CD4-positive, CD25-positive, alpha-beta regulatory T cell (primary cell): Measurements from ENCODE around the gene RAB17. TPM values are rescaled to one million over a fixed set of nuclear protein-coding genes. Genes with fewer than 3 reads are reported as not detected.
A peak's percentile ranks its signal among the peaks of the same experiment; 100 is the strongest.

Experiments
- ATAC-seq, 2 donors: fragments of 150-1000 bp; cut with Tn5 transposase; one replicate each; pipeline ENCODE4 v1.10.0; 2021; ENCODE audit warnings: low read depth in 2 of 2, moderate number of reproducible peaks in 2 of 2, moderate library complexity in 1 of 2
- DNase-seq, 3 donors: peaks; one replicate each; pipeline versions ENCODE4 v3.0.0 to v3.0.0-alpha.2; 2012 to 2022; ENCODE audit warnings: mixed read lengths in 1 of 3
- H3K27ac ChIP-seq: one replicate; pipeline ENCODE4 v1.7.0; 2013; ENCODE audit warnings: mild to moderate bottlenecking, low read length; ENCODE audit not compliant: insufficient read depth, poor library complexity, severe bottlenecking
- H3K27me3 ChIP-seq: one replicate; pipeline ENCODE4 v1.7.0; 2013; ENCODE audit warnings: low read length; ENCODE audit not compliant: control insufficient read depth, insufficient read depth
- H3K36me3 ChIP-seq: one replicate; pipeline ENCODE4 v1.7.0; 2013; ENCODE audit warnings: mild to moderate bottlenecking, low read length, moderate library complexity; ENCODE audit not compliant: control insufficient read depth, insufficient read depth
- H3K4me1 ChIP-seq: 2 replicates; pipeline ENCODE4 v1.7.0; 2013; ENCODE audit warnings: mild to moderate bottlenecking, low read length; ENCODE audit not compliant: insufficient read depth, control insufficient read depth, poor library complexity, severe bottlenecking
- H3K4me3 ChIP-seq: one replicate; pipeline ENCODE4 v1.7.0; 2013; ENCODE audit warnings: low read depth, mild to moderate bottlenecking, low read length, moderate library complexity
- H3K9me3 ChIP-seq, 2 experiments: 1 replicate in 1 of 2; 2 replicates in 1 of 2; pipeline ENCODE4 v1.7.0; 2013; ENCODE audit warnings: low read length in 2 of 2, mild to moderate bottlenecking in 1 of 2, moderate library complexity in 1 of 2; ENCODE audit not compliant: control insufficient read depth in 2 of 2
- H3K27ac Mint-ChIP-seq, 3 donors: one replicate each; pipeline ENCODE4 v1.8.0; 2020 to 2022; ENCODE audit warnings: mild to moderate bottlenecking in 3 of 3, mixed read lengths in 3 of 3, moderate library complexity in 2 of 3
- H3K27me3 Mint-ChIP-seq: one replicate; pipeline ENCODE4 v1.8.0; 2022; ENCODE audit warnings: mild to moderate bottlenecking, mixed read lengths
- H3K36me3 Mint-ChIP-seq: one replicate; pipeline ENCODE4 v1.8.0; 2020; ENCODE audit warnings: mixed read lengths
- H3K4me1 Mint-ChIP-seq, 4 donors: one replicate each; pipeline ENCODE4 v1.8.0; 2020 to 2022; ENCODE audit warnings: mixed read lengths in 4 of 4, mild to moderate bottlenecking in 1 of 4
- H3K4me3 Mint-ChIP-seq, 4 donors: one replicate each; pipeline ENCODE4 v1.8.0; 2020 to 2022; ENCODE audit warnings: mild to moderate bottlenecking in 4 of 4, mixed read lengths in 4 of 4, moderate library complexity in 3 of 4
- H3K9me3 Mint-ChIP-seq, 7 donors: one replicate each; pipeline ENCODE4 v1.8.0; 2020 to 2022; ENCODE audit warnings: mixed read lengths in 7 of 7, mild to moderate bottlenecking in 3 of 7, moderate library complexity in 2 of 7
- polyA plus RNA-seq, 4 donors: library from polyadenylated mRNA; unstranded; fragments of 300-500 nt; fragmentation: Illumina TruSeq; gene quantifications; one replicate each; pipeline ENCODE4 v1.2.3, GENCODE V29; 2021
- total RNA-seq: library from RNA; stranded (reverse); gene quantifications from one replicate; pipeline ENCODE4 v1.2.3, GENCODE V29; 2022

Gene RAB17, protein sequence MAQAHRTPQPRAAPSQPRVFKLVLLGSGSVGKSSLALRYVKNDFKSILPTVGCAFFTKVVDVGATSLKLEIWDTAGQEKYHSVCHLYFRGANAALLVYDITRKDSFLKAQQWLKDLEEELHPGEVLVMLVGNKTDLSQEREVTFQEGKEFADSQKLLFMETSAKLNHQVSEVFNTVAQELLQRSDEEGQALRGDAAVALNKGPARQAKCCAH
- not detected for total RNA-seq
- polyA plus RNA-seq = not detected

DNA sequence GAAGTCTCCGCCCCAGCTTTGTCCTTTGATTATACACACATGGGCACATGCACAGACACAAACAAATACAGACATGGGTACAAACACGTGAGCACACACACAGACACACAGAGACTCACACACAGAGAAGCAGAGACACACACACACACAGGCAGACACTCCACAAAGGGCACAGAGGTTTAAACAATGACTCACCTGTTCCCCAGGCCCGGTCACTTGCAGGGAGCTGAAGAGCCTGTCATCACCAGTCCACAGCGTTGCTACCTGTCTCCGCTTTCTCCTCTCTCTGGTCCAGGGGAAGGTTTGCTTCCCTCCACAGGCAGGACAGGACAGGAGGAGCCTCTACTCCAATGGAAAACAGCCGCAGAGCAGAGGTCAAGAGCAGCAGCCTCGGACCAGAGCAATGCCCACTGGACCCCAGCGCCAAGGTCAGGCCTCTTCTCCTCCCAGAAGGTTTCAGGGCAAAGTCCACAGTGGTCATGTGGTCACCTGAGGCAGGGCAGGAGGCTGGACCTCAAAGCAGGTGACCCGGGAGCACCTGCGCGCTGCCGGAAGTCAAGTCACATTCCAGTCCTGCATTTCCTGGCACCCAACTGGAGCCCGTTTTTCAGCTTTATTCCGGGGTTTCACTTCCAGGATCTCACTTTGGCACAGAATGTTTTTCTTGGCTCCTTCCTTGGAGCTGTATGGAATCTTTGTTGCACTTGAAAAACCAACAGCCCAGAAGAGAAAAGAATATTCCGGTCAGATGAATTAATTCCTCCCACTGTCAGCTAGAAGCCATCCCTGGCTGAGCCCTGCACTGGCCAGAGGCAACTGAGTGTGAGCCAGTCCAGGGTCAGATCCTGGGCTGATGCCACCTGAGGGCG, at the start of gene RAB17:
TSS of gene RAB17 (minus strand) at position 463 of the 869 bp plus-strand sequence. CDS start 4,580 bp downstream, outside the sequence.
- Mint-ChIP-seq H3K4me1 (peaks cover 0 to 14% (median 6%) of the 10 kb centered on the region in 4 donors), H3K36me3 (no peaks in the 10 kb centered on the region), H3K4me3 (peak within 1 kb of the TSS in 1 of 4 donors; percentile 48), H3K9me3 (peaks cover 0 to 2% (median 0%) of the 10 kb centered on the region in 7 donors), H3K27me3 (peaks cover 6% of the 10 kb centered on the region), H3K27ac (peak within 1 kb of the TSS in 2 of 3 donors; percentile 56 to 77)
- ATAC-seq = no peak
- no peaks in the 10 kb centered on the region for H3K36me3 ChIP-seq
- peaks cover 2% of the 10 kb centered on the region for H3K27me3 ChIP-seq
- H3K27ac ChIP-seq = no peak within 1 kb of the TSS
- H3K9me3 ChIP-seq = no peaks in the 10 kb centered on the region
- no peak within 1 kb of the TSS for H3K4me3 ChIP-seq
- DNase-seq = no peak
- H3K4me1 ChIP-seq = peaks cover 4% of the 10 kb centered on the region

DNA sequence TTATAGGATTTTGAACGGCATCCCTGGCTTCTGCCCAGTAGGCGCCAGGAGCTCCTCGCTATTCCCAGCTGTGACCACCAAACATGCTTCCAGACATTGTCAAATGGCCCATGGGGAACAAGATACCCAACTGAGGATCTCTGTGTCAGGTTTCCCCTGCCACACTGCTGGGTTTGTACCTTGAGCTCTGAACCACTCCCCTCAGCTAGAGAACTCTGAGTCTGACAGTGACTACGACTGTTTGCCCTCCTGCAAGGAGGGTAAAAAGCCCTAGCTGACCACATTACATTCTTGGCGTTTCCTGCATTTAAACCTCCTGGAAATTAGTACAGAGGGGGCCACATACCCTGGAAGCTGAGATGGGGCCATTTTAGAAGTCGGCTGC, 49.3 kb upstream of the RAB17 start:
- Mint-ChIP-seq H3K36me3 (no peaks in the 10 kb centered on the region), H3K4me1 (peaks cover 0 to 4% (median 1%) of the 10 kb centered on the region in 4 donors), H3K27me3 (peaks cover 42% of the 10 kb centered on the region), H3K4me3 (no peak overlapping the region), H3K27ac (no peak overlapping the region), H3K9me3 (peaks cover 0 to 5% (median 2%) of the 10 kb centered on the region in 7 donors)
- no peaks in the 10 kb centered on the region for H3K36me3 ChIP-seq
- ATAC-seq (no peak), DNase-seq (no peak)
- H3K27me3 ChIP-seq = peaks cover 6% of the 10 kb centered on the region
- no peaks in the 10 kb centered on the region for H3K4me1 ChIP-seq
- H3K9me3 ChIP-seq = no peaks in the 10 kb centered on the region
- no peak overlapping the region for H3K4me3 ChIP-seq
- H3K27ac ChIP-seq = no peak overlapping the region

DNA sequence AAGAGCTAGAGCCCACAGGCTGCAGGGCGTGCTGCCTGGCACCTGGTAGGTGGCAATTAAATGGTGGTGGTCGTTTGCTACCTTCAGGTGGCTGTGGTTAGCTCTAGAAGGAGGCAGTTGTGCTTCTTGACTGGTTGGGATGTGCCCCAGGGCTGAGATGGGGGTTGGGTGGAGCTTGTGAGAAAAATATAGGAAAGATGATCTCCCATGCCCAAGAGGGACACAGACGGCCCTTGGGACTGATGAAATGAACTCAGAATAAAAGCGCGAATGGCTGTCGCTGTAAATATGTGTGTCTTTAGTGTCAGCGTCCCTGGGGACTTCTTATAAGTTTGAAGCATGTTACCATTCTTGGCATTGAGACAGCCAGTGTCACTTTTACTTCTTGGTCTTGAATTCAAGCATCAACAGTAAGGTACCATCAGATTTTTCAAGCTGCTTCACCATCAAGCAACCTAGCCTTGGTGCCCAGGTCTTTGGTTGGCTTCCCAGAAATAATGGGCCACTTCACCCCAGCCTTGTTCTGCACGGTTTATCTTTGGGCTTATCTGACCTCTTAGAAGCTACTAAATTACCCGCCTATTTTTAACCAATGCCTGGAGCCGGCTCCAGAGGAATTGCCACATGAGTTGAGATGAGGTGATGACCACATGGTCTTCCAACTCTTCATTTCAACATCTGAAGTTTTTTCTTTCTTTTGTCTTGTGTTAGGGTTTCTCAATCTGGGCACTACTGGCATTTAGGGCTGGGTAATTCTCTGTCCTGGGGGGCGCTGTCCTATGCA, 48.7 kb upstream of the RAB17 start:
- ATAC-seq (no peak), DNase-seq (no peak)
- peaks cover 0 to 4% (median 1%) of the 10 kb centered on the region in 4 donors for H3K4me1 Mint-ChIP-seq
- Histone ChIP-seq H3K9me3 (peaks cover 0 to 4% of the 10 kb centered on the region in 2 experiments), H3K4me1 (no peaks in the 10 kb centered on the region), H3K27me3 (peaks cover 8% of the 10 kb centered on the region), H3K36me3 (no peaks in the 10 kb centered on the region), H3K4me3 (no peak overlapping the region), H3K27ac (no peak overlapping the region)
- H3K4me3 Mint-ChIP-seq = no peak overlapping the region
- H3K36me3 Mint-ChIP-seq = no peaks in the 10 kb centered on the region
- no peak overlapping the region for H3K27ac Mint-ChIP-seq
- peaks cover 48% of the 10 kb centered on the region for H3K27me3 Mint-ChIP-seq
- H3K9me3 Mint-ChIP-seq = peaks cover 0 to 9% (median 3%) of the 10 kb centered on the region in 7 donors

DNA sequence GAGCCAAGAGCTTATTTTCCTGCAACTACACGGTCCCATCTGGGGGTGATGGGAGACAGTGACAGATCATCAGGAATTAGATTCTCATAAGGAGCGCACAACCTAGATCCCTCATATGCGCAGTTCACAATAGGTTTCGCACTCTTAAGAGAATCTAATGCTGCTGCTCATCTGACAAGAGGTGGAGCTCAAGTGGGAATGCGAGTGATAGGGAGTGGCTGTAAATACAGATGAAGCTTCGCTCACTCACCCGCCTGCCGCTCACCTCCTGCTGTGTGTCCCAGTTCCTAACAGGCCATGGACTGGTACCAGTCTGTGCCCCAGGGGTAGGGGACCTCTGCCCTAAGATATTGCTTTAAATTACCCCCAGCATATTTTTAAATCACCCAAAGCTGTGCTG, 47.6 kb upstream of the RAB17 start:
- H3K4me3 Mint-ChIP-seq = no peak overlapping the region
- Histone ChIP-seq H3K27ac (no peak overlapping the region), H3K4me3 (no peak overlapping the region), H3K4me1 (no peaks in the 10 kb centered on the region), H3K36me3 (no peaks in the 10 kb centered on the region), H3K27me3 (peaks cover 10% of the 10 kb centered on the region), H3K9me3 (peaks cover 0 to 5% of the 10 kb centered on the region in 2 experiments)
- H3K27me3 Mint-ChIP-seq = peaks cover 54% of the 10 kb centered on the region
- peaks cover 0 to 4% (median 1%) of the 10 kb centered on the region in 4 donors for H3K4me1 Mint-ChIP-seq
- DNase-seq (no peak), ATAC-seq (no peak)
- H3K9me3 Mint-ChIP-seq = peaks cover 0 to 9% (median 3%) of the 10 kb centered on the region in 7 donors
- no peaks in the 10 kb centered on the region for H3K36me3 Mint-ChIP-seq
- no peak overlapping the region for H3K27ac Mint-ChIP-seq

DNA sequence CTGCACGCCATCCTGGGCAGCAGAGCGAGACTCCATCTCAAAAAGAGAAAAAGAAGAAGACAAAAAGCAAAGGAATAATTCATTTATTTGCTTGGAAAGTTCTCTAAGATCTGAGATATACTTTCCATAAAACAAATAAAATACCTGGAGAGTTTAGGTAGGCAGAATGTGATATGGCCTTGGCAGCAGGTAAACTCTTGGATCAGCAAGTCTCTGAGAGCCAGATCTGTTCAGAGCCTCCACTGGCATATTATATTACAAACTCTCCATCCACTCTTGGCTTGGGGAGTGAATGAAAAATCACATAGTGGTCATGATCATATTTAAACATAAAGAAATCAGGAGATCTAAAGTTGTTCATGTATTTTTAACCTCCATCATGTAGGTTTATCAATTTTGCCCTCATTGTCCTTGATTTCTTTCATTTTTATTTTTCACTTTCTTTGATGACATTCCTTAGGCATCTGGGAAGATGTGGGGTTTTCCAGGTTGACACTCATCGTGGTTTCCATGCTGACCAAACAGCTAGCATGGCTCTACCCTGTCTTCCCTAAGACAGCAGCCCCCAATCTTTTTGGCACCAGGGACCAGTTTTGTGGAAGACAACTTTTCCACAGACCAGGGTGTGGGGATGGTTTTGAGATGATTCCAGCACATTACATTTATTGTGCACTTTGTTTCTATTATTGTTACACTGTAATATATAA, 47.0 kb upstream of the RAB17 start:
- H3K27me3 Mint-ChIP-seq = peaks cover 57% of the 10 kb centered on the region
- H3K9me3 ChIP-seq = peaks cover 0 to 5% of the 10 kb centered on the region in 2 experiments
- H3K4me1 Mint-ChIP-seq = peaks cover 0 to 4% (median 1%) of the 10 kb centered on the region in 4 donors
- H3K4me3 Mint-ChIP-seq = no peak overlapping the region
- DNase-seq (no peak), ATAC-seq (no peak)
- no peak overlapping the region for H3K27ac ChIP-seq
- H3K27ac Mint-ChIP-seq = no peak overlapping the region
- H3K4me3 ChIP-seq = no peak overlapping the region
- H3K27me3 ChIP-seq = peaks cover 10% of the 10 kb centered on the region
- no peaks in the 10 kb centered on the region for H3K4me1 ChIP-seq
- H3K36me3 Mint-ChIP-seq = no peaks in the 10 kb centered on the region
- peaks cover 0 to 9% (median 3%) of the 10 kb centered on the region in 7 donors for H3K9me3 Mint-ChIP-seq
- no peaks in the 10 kb centered on the region for H3K36me3 ChIP-seq

DNA sequence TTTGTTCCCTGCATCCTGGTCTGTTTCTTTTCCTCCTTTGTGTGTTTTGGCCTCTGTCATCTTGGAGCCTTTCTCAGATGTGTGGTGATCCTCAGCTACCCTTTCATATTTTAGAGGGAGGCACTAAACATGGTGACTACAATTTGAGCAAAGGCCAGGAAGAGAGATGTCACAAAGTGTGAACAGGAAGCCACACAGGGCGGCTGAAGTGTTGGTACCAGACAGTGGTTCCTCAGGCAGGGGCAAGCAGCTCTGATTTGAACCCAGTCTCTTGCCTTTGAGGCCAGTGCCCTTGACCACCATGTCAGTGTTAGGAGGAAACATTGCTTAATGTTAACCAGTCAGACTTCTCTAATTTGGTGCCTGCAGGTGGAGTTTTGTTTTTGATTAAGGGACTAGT, 46.0 kb upstream of the RAB17 start:
- Mint-ChIP-seq H3K27me3 (peaks cover 58% of the 10 kb centered on the region), H3K4me1 (peaks cover 0 to 4% (median 1%) of the 10 kb centered on the region in 4 donors), H3K36me3 (no peaks in the 10 kb centered on the region), H3K9me3 (peaks cover 0 to 9% (median 3%) of the 10 kb centered on the region in 7 donors), H3K27ac (no peak overlapping the region), H3K4me3 (no peak overlapping the region)
- Histone ChIP-seq H3K36me3 (no peaks in the 10 kb centered on the region), H3K4me3 (no peak overlapping the region), H3K9me3 (peaks cover 0 to 5% of the 10 kb centered on the region in 2 experiments), H3K27me3 (peaks cover 10% of the 10 kb centered on the region), H3K4me1 (no peaks in the 10 kb centered on the region), H3K27ac (no peak overlapping the region)
- DNase-seq (peak in 1 of 3 donors; percentile 14), ATAC-seq (no peak)

DNA sequence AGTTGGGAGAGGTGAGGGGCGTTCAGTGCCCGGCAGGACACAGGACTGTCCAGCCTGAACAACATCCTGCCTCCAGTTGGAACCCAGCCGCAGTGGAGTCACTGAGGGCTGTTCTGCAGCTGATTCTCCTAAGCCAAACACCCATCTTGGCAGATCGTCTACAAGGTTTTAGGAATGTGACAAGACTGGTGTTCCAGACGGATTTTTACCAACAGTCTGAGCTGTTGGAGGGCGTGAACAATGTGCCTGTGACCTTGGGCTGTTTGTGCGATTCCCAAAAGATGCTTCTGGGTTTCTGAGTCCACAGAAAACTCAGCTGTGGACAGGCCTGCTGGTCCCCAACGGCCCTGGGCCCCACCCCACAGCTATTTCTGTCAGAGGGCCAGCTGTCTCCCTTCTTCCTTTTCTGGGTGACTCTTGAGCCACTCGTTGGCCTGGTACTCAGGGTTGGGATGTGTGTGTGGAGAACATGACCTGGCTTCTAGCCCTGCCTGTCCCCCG, 42.6 kb upstream of the RAB17 start:
- Mint-ChIP-seq H3K27me3 (peaks cover 67% of the 10 kb centered on the region), H3K36me3 (no peaks in the 10 kb centered on the region), H3K9me3 (peaks cover 0 to 9% (median 3%) of the 10 kb centered on the region in 7 donors), H3K4me3 (peak overlapping the region in 1 of 4 donors; percentile 71), H3K4me1 (peaks cover 6 to 12% (median 8%) of the 10 kb centered on the region in 4 donors), H3K27ac (no peak overlapping the region)
- peaks cover 2% of the 10 kb centered on the region for H3K4me1 ChIP-seq
- H3K4me3 ChIP-seq = no peak overlapping the region
- H3K9me3 ChIP-seq = peaks cover 0 to 5% of the 10 kb centered on the region in 2 experiments
- no peaks in the 10 kb centered on the region for H3K36me3 ChIP-seq
- ATAC-seq (no peak), DNase-seq (no peak)
- H3K27me3 ChIP-seq = peaks cover 22% of the 10 kb centered on the region
- H3K27ac ChIP-seq = no peak overlapping the region
